Caco-2 (cell line): ENCODE measurements around the gene SPTLC1. TPM values are rescaled to one million over a fixed set of nuclear protein-coding genes. Genes with fewer than 3 reads are reported as not detected.

Experiments
- BruUV-seq: library from RNA; stranded (reverse); fragments of 400-500 nt; replicated peaks from 2 replicates; lab custom pipeline; 2021; lab: Mats Ljungman, UMichigan
- CTCF ChIA-PET: fragments of 300-600 bp; sonication (Branson Sonifier 250); formaldehyde crosslinking; loops from one replicate; lab custom pipeline; 2022; ENCODE audit warnings: antibody characterized with exemption; lab: Charles Lee
- POLR2A ChIA-PET: fragments of 300-600 bp; sonication (Branson Sonifier 250); formaldehyde crosslinking; loops from one replicate; lab custom pipeline; 2022; ENCODE audit warnings: antibody characterized with exemption; lab: Charles Lee
- DNase-seq, 2 experiments: peaks; one replicate each; pipeline versions ENCODE4 v3.0.0 to v3.0.0-alpha.2; 2020 to 2022
- H3K27me3 ChIP-seq: replicated peaks from 2 replicates; pipeline ENCODE4 v1.6.0; 2011; ENCODE audit warnings: low read length; ENCODE audit not compliant: control insufficient read depth, insufficient read depth
- H3K36me3 ChIP-seq: 2 replicates; pipeline ENCODE4 v1.5.1; 2011; ENCODE audit warnings: low read length; ENCODE audit not compliant: control insufficient read depth, insufficient read depth
- H3K4me1 ChIP-seq: fragments of 250-450 bp; sonication (Bioruptor Pico); 2 replicates; pipeline ENCODE4 v1.5.1; 2020; ENCODE audit warnings: mild to moderate bottlenecking
- H3K4me3 ChIP-seq: 2 replicates; pipeline ENCODE4 v1.5.1; 2011; ENCODE audit warnings: low read depth, mild to moderate bottlenecking, control low read depth, low read length
- H3K9me3 ChIP-seq: fragments of 250-450 bp; sonication (Bioruptor Pico); 2 replicates; pipeline ENCODE4 v1.5.1; 2020; ENCODE audit warnings: mild to moderate bottlenecking, moderate library complexity
- H3K27ac Mint-ChIP-seq: one replicate; pipeline ENCODE4 v1.8.0; 2022; ENCODE audit warnings: mixed read lengths; ENCODE audit not compliant: unreplicated experiment
- H3K27me3 Mint-ChIP-seq: one replicate; pipeline ENCODE4 v1.8.0; 2022; ENCODE audit warnings: mixed read lengths; ENCODE audit not compliant: insufficient read depth, unreplicated experiment
- H3K36me3 Mint-ChIP-seq: one replicate; pipeline ENCODE4 v1.8.0; 2022; ENCODE audit warnings: mild to moderate bottlenecking, mixed read lengths; ENCODE audit not compliant: insufficient read depth, unreplicated experiment
- H3K4me1 Mint-ChIP-seq: one replicate; pipeline ENCODE4 v1.8.0; 2022; ENCODE audit warnings: low read depth, mixed read lengths; ENCODE audit not compliant: unreplicated experiment
- H3K4me3 Mint-ChIP-seq: one replicate; pipeline ENCODE4 v1.8.0; 2022; ENCODE audit warnings: mild to moderate bottlenecking, moderate library complexity, mixed read lengths; ENCODE audit not compliant: unreplicated experiment
- H3K9me3 Mint-ChIP-seq: one replicate; pipeline ENCODE4 v1.8.0; 2022; ENCODE audit warnings: mixed read lengths; ENCODE audit not compliant: unreplicated experiment
- intact Hi-C: fragments of 100-400 bp; cut with micrococcal nuclease; formaldehyde crosslinking; loops from one replicate; pipeline ENCODE4 v1.10.0; 2022; ENCODE audit not compliant: unreplicated experiment
- total RNA-seq: library from RNA; stranded (reverse); gene quantifications from 2 replicates; pipeline ENCODE4 v1.2.3, GENCODE V29; 2022
- TF ChIP-seq, protein P1 (sequence below), 2 experiments: fragments of 200-600 bp in 1 of 2; IDR thresholded peaks; 1 replicate in 1 of 2; 2 replicates in 1 of 2; pipeline versions ENCODE4 v1.5.1 to v1.8.0; 2011 to 2022; ENCODE audit warnings: antibody characterized with exemption in 1 of 2, control low read depth in 1 of 2, inconsistent platforms in 1 of 2, low read depth in 1 of 2, low read length in 1 of 2, mild to moderate bottlenecking in 1 of 2, moderate library complexity in 1 of 2; ENCODE audit not compliant: insufficient read depth in 1 of 2, severe bottlenecking in 1 of 2, unreplicated experiment in 1 of 2

The SPTLC1 gene
- total RNA-seq, 1 experiment from 2014 or later = 43.6 TPM

DNA sequence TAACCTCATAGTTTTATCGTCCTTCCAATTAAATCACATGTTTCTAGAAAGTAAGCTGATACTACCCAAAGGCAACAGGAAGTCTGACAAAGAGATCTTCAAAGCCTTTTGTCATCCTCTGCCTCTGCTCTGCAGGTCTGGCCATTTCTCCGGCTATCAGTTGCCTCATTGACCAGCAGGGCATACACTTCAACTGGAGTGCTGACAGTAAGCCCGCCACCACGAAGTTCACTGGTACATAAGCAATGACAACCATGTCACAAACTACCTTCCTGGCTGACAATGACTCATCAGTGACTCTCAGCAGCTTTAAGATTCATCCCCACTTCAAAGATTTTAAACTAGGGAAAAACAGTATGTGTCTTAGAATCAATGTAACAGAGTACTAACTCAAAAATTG is 20.6 kb downstream of the SPTLC1 start:
- DNase-seq = no peak
- H3K4me1 Mint-ChIP-seq = no peaks in the 10 kb centered on the region
- H3K27me3 Mint-ChIP-seq = no peaks in the 10 kb centered on the region
- ChIA-PET CTCF (no interaction called here), POLR2A (no interaction called here)
- H3K4me1 ChIP-seq = peaks cover 9% of the 10 kb centered on the region; the same call in 1 of the 2 replicates
- H3K4me3 ChIP-seq = no peak overlapping the region
- BruUV-seq = no TSS peak
- no peaks in the 10 kb centered on the region for H3K27me3 ChIP-seq
- H3K36me3 Mint-ChIP-seq = peaks cover 7% of the 10 kb centered on the region
- TF ChIP-seq, protein P1, sequence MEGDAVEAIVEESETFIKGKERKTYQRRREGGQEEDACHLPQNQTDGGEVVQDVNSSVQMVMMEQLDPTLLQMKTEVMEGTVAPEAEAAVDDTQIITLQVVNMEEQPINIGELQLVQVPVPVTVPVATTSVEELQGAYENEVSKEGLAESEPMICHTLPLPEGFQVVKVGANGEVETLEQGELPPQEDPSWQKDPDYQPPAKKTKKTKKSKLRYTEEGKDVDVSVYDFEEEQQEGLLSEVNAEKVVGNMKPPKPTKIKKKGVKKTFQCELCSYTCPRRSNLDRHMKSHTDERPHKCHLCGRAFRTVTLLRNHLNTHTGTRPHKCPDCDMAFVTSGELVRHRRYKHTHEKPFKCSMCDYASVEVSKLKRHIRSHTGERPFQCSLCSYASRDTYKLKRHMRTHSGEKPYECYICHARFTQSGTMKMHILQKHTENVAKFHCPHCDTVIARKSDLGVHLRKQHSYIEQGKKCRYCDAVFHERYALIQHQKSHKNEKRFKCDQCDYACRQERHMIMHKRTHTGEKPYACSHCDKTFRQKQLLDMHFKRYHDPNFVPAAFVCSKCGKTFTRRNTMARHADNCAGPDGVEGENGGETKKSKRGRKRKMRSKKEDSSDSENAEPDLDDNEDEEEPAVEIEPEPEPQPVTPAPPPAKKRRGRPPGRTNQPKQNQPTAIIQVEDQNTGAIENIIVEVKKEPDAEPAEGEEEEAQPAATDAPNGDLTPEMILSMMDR (IDR thresholded peaks at IDR 0.05; ENCODE audit: insufficient read depth in 1 of 2, low read depth in 1 of 2, low read length in 1 of 2, severe bottlenecking in 1 of 2, unreplicated experiment in 1 of 2) = no peak
- H3K4me3 Mint-ChIP-seq = no peak overlapping the region
- no peaks in the 10 kb centered on the region for H3K9me3 ChIP-seq
- intact Hi-C loops = no loop called here
- H3K27ac Mint-ChIP-seq = no peak overlapping the region
- H3K9me3 Mint-ChIP-seq = no peaks in the 10 kb centered on the region
- no peaks in the 10 kb centered on the region for H3K36me3 ChIP-seq

DNA sequence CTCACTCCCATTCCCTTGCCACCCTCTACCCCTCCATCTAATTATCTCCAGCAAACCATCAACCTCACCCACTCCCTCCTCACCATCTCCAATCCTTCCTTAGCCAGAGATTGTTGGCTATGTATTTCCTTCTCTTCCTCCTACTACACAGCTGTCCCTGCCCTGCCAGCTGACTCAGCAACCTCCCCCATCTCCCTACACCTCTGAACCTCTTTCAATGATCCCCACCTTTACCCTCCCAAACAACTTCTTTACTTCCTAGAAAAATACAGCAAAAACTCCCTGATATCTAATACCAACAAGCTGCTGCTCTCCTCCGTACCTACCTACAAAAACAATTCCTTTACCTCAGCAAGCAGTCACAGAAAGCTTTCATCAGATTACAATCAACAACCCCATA is 37.3 kb downstream of the SPTLC1 start:
- H3K36me3 Mint-ChIP-seq = peaks cover 8% of the 10 kb centered on the region
- CTCF ChIA-PET = no interaction called here
- POLR2A ChIA-PET = no interaction called here

DNA sequence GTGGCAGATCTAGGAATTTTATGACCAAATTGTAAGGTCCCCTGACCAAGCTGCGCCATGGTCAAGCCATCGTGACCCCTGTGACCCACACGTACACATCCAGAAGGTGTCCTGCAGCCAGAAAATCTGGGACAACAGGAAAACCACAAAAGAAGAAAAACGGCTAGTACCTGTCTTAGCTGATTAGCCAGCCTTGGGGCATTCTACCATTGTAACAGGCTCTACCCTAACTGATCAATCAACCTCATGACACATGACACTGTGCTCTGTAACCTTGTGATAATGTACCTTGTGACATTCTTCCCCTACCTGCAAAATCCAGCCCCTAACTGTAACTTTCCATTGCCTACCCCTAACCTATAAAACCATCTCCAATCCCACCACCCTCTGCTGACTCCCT is 43.6 kb downstream of the SPTLC1 start:
- H3K27me3 Mint-ChIP-seq = no peaks in the 10 kb centered on the region
- POLR2A ChIA-PET = no interaction called here
- no peaks in the 10 kb centered on the region for H3K9me3 ChIP-seq
- H3K4me1 ChIP-seq = no peaks in the 10 kb centered on the region
- BruUV-seq = no TSS peak
- no peaks in the 10 kb centered on the region for H3K4me1 Mint-ChIP-seq
- no peak overlapping the region for H3K4me3 ChIP-seq
- no peak overlapping the region for H3K4me3 Mint-ChIP-seq
- no peak for DNase-seq
- no peaks in the 10 kb centered on the region for H3K9me3 Mint-ChIP-seq
- no peaks in the 10 kb centered on the region for H3K27me3 ChIP-seq
- H3K36me3 Mint-ChIP-seq = peaks cover 9% of the 10 kb centered on the region
- H3K27ac Mint-ChIP-seq = no peak overlapping the region
- TF ChIP-seq, protein P1 (IDR thresholded peaks at IDR 0.05; ENCODE audit: insufficient read depth in 1 of 2, low read depth in 1 of 2, low read length in 1 of 2, severe bottlenecking in 1 of 2, unreplicated experiment in 1 of 2) = no peak
- intact Hi-C loops = no loop called here
- CTCF ChIA-PET = no interaction called here
- H3K36me3 ChIP-seq = no peaks in the 10 kb centered on the region

More for the DNA sequence above, 37.3 kb downstream of the SPTLC1 start:
- Histone ChIP-seq H3K27me3 (no peaks in the 10 kb centered on the region), H3K4me3 (no peak overlapping the region), H3K9me3 (no peaks in the 10 kb centered on the region), H3K36me3 (no peaks in the 10 kb centered on the region; the same call in 1 of the 2 replicates), H3K4me1 (no peaks in the 10 kb centered on the region)
- H3K4me3 Mint-ChIP-seq = no peak overlapping the region
- no peak for DNase-seq
- TF ChIP-seq, protein P1 (IDR thresholded peaks at IDR 0.05; ENCODE audit: insufficient read depth in 1 of 2, low read depth in 1 of 2, low read length in 1 of 2, severe bottlenecking in 1 of 2, unreplicated experiment in 1 of 2) = no peak
- BruUV-seq = no TSS peak
- H3K27me3 Mint-ChIP-seq = no peaks in the 10 kb centered on the region
- intact Hi-C loops = no loop called here
- H3K9me3 Mint-ChIP-seq = no peaks in the 10 kb centered on the region
- no peak overlapping the region for H3K27ac Mint-ChIP-seq
- no peaks in the 10 kb centered on the region for H3K4me1 Mint-ChIP-seq
